ENCODE data around the gene LSM11.

The LSM11 gene

GRCh38 chr5:157735991-157736390 is 7.5 kb upstream of the LSM11 start:
- DNase-seq = no peak

- no peak for DNase-seq
Measured at GRCh38 chr5:157739388-157740228, 3.9 kb upstream of the LSM11 start.

GRCh38 chr5:157740229-157740610 is 3.3 kb upstream of the LSM11 start:
- no peak for DNase-seq

GRCh38 chr5:157741131-157741530 is 2.4 kb upstream of the LSM11 start:
- no peak for DNase-seq

GRCh38 chr5:157744051-157745011 is 819 bp downstream of the LSM11 start:
- DNase-seq = peak; percentile 74

- DNase-seq = peak; percentile 40
Measured at GRCh38 chr5:157745041-157745456, 1.5 kb downstream of the LSM11 start.

GRCh38 chr5:157747173-157747740 is 3.7 kb downstream of the LSM11 start:
- DNase-seq = no peak

- DNase-seq = no peak
Measured at GRCh38 chr5:157747766-157748700, 4.5 kb downstream of the LSM11 start.

- no peak for DNase-seq
Measured at GRCh38 chr5:157748760-157749461, 5.4 kb downstream of the LSM11 start.

GRCh38 chr5:157749462-157749799 is 5.9 kb downstream of the LSM11 start:
- no peak for DNase-seq

- DNase-seq = no peak
Measured at GRCh38 chr5:157750320-157750719, 6.8 kb downstream of the LSM11 start.

GRCh38 chr5:157756122-157756521 is 12.6 kb downstream of the LSM11 start:
- no peak for DNase-seq

- DNase-seq = no peak
Measured at GRCh38 chr5:157758706-157759105, 15.2 kb downstream of the LSM11 start.

- peak; percentile 74 for DNase-seq
Measured at GRCh38 chr5:157761690-157762621, 18.4 kb downstream of the LSM11 start.

- peak; percentile 55 for DNase-seq
Measured at GRCh38 chr5:157764531-157764930, 21.0 kb downstream of the LSM11 start.

- DNase-seq = no peak
Measured at GRCh38 chr5:157766442-157766841, 22.9 kb downstream of the LSM11 start.

- no peak for DNase-seq
Measured at GRCh38 chr5:157766902-157767301, 23.4 kb downstream of the LSM11 start.

- no peak for DNase-seq
Measured at GRCh38 chr5:157767689-157768088, 24.2 kb downstream of the LSM11 start.

- DNase-seq = no peak
Measured at GRCh38 chr5:157770665-157771064, 27.2 kb downstream of the LSM11 start.

GRCh38 chr5:157772127-157772526 is 28.6 kb downstream of the LSM11 start:
- peak; percentile 42 for DNase-seq
